Measurements from ENCODE around the gene ITGB3BP.
A peak's percentile ranks its signal among the peaks of the same experiment; 100 is the strongest.

DNA sequence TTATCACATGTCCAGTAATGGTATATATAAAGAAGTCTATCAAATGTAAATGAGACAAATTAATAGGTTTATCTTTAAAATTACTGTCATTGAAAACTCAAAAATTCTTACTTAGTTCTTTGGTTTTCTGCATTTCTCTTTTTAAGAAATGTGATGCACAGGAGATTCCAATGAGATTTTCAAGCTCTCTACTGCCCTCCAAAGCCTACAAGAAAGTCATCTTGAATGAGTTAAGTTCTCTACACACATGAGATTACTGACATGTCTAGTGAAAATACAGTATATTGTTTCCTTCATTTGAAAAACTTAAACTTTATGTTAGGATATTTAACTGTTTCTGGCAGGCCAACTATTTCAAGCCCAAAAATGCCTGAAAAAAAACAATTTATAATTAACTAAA lies 68.8 kb downstream of the ITGB3BP start:
- TF ChIP-seq, protein P1, sequence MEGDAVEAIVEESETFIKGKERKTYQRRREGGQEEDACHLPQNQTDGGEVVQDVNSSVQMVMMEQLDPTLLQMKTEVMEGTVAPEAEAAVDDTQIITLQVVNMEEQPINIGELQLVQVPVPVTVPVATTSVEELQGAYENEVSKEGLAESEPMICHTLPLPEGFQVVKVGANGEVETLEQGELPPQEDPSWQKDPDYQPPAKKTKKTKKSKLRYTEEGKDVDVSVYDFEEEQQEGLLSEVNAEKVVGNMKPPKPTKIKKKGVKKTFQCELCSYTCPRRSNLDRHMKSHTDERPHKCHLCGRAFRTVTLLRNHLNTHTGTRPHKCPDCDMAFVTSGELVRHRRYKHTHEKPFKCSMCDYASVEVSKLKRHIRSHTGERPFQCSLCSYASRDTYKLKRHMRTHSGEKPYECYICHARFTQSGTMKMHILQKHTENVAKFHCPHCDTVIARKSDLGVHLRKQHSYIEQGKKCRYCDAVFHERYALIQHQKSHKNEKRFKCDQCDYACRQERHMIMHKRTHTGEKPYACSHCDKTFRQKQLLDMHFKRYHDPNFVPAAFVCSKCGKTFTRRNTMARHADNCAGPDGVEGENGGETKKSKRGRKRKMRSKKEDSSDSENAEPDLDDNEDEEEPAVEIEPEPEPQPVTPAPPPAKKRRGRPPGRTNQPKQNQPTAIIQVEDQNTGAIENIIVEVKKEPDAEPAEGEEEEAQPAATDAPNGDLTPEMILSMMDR (conservative IDR thresholded peaks at IDR 0.05; ENCODE audit: low read depth, low read length), result peak; percentile 37
- TF ChIP-seq RCOR1 (IDR thresholded peaks at IDR 0.05; ENCODE audit: insufficient replicate concordance, low read length), result no peak
- TF ChIP-seq POLR2A (IDR thresholded peaks at IDR 0.05; ENCODE audit: low read depth, low read length), result no peak
- TF ChIP-seq MAFK (IDR thresholded peaks at IDR 0.05; ENCODE audit: low read depth, low read length), result no peak
- TF ChIP-seq CHD1 (IDR thresholded peaks at IDR 0.05; ENCODE audit: low read depth, low read length), result no peak
- TF ChIP-seq RFX5 (IDR thresholded peaks at IDR 0.05; ENCODE audit: low read depth, low read length), result no peak
- TF ChIP-seq, protein P2, sequence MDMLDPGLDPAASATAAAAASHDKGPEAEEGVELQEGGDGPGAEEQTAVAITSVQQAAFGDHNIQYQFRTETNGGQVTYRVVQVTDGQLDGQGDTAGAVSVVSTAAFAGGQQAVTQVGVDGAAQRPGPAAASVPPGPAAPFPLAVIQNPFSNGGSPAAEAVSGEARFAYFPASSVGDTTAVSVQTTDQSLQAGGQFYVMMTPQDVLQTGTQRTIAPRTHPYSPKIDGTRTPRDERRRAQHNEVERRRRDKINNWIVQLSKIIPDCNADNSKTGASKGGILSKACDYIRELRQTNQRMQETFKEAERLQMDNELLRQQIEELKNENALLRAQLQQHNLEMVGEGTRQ (IDR thresholded peaks at IDR 0.05; ENCODE audit: low read depth, low read length), result no peak
- TF ChIP-seq, protein P3, sequence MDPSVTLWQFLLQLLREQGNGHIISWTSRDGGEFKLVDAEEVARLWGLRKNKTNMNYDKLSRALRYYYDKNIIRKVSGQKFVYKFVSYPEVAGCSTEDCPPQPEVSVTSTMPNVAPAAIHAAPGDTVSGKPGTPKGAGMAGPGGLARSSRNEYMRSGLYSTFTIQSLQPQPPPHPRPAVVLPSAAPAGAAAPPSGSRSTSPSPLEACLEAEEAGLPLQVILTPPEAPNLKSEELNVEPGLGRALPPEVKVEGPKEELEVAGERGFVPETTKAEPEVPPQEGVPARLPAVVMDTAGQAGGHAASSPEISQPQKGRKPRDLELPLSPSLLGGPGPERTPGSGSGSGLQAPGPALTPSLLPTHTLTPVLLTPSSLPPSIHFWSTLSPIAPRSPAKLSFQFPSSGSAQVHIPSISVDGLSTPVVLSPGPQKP (IDR thresholded peaks at IDR 0.05; ENCODE audit: borderline replicate concordance, low read depth, low read length), result no peak
